SU-DHL-6 (cell line): Measurements from ENCODE around the gene DLG1.

ENCODE experiments used
- EZH2phosphoT487 ChIP-seq: fragments of 200-600 bp; sonication (generic), shearing (Covaris generic); conservative IDR thresholded peaks from 2 replicates; pipeline ENCODE4 v1.6.1; 2018; ENCODE audit warnings: mild to moderate bottlenecking, antibody characterized with exemption, low read length, moderate library complexity, mixed read lengths
- TF ChIP-seq, protein P1 (sequence below): fragments of 200-600 bp; sonication (generic); IDR thresholded peaks from one replicate; pipeline ENCODE4 v1.5.1; 2017; ENCODE audit warnings: antibody characterized with exemption, mild to moderate bottlenecking, low read length, moderate library complexity; ENCODE audit not compliant: insufficient read depth, poor library complexity, severe bottlenecking

DNA sequence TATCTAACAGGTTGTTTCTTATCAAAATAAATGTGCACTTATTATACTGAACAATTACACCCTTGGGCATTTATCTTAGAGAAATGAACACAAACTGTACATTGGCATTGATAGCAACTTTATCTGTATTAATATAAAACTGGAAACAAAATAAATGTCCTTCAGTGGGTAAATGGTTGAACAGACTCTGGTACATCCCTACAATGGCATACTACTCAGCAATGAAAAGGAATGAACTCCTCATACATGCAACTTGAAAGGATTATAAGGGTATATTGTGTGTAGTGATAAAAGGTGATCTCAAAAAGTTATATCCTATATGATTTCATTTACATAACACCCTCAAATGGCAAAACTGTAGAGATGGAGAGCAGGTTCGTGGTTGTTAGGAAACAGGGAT is 23.7 kb upstream of the DLG1 start:
- TF ChIP-seq, protein P1, sequence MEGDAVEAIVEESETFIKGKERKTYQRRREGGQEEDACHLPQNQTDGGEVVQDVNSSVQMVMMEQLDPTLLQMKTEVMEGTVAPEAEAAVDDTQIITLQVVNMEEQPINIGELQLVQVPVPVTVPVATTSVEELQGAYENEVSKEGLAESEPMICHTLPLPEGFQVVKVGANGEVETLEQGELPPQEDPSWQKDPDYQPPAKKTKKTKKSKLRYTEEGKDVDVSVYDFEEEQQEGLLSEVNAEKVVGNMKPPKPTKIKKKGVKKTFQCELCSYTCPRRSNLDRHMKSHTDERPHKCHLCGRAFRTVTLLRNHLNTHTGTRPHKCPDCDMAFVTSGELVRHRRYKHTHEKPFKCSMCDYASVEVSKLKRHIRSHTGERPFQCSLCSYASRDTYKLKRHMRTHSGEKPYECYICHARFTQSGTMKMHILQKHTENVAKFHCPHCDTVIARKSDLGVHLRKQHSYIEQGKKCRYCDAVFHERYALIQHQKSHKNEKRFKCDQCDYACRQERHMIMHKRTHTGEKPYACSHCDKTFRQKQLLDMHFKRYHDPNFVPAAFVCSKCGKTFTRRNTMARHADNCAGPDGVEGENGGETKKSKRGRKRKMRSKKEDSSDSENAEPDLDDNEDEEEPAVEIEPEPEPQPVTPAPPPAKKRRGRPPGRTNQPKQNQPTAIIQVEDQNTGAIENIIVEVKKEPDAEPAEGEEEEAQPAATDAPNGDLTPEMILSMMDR: no peak
- no peak for TF ChIP-seq EZH2phosphoT487
